ENCODE results near the gene MAP4K4.

DNA sequence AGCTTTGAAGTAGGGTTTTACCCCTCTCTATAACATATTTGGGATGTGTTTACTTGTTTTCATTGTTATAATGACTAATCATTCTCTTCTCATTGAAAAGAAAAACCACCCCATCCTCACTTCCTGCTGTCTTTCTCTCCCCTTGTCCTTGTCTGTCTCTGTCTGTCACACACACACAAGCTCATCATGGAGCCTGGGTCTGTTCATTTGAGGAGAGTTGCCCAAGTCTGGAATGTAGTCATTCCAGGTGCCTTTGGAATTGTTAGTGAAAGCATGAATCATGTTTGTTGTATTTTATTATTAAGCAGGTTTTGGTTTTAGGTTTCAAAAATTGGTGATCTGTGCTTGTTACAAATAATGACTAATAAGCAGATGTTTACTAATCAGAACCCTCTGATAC lies 160.7 kb downstream of the MAP4K4 start:
- TF ChIP-seq, protein P1, sequence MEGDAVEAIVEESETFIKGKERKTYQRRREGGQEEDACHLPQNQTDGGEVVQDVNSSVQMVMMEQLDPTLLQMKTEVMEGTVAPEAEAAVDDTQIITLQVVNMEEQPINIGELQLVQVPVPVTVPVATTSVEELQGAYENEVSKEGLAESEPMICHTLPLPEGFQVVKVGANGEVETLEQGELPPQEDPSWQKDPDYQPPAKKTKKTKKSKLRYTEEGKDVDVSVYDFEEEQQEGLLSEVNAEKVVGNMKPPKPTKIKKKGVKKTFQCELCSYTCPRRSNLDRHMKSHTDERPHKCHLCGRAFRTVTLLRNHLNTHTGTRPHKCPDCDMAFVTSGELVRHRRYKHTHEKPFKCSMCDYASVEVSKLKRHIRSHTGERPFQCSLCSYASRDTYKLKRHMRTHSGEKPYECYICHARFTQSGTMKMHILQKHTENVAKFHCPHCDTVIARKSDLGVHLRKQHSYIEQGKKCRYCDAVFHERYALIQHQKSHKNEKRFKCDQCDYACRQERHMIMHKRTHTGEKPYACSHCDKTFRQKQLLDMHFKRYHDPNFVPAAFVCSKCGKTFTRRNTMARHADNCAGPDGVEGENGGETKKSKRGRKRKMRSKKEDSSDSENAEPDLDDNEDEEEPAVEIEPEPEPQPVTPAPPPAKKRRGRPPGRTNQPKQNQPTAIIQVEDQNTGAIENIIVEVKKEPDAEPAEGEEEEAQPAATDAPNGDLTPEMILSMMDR (IDR thresholded peaks at IDR 0.05), result no peak
- TF ChIP-seq EZH2 (IDR thresholded peaks at IDR 0.05), result no peak

Measured in neural progenitor cell (in vitro differentiated cells).